Measurements from ENCODE around the gene ATRN.

GRCh38 chr20:3632311-3633004 is 161.6 kb downstream of the ATRN start:
- TF ChIP-seq, protein P1, sequence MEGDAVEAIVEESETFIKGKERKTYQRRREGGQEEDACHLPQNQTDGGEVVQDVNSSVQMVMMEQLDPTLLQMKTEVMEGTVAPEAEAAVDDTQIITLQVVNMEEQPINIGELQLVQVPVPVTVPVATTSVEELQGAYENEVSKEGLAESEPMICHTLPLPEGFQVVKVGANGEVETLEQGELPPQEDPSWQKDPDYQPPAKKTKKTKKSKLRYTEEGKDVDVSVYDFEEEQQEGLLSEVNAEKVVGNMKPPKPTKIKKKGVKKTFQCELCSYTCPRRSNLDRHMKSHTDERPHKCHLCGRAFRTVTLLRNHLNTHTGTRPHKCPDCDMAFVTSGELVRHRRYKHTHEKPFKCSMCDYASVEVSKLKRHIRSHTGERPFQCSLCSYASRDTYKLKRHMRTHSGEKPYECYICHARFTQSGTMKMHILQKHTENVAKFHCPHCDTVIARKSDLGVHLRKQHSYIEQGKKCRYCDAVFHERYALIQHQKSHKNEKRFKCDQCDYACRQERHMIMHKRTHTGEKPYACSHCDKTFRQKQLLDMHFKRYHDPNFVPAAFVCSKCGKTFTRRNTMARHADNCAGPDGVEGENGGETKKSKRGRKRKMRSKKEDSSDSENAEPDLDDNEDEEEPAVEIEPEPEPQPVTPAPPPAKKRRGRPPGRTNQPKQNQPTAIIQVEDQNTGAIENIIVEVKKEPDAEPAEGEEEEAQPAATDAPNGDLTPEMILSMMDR (IDR thresholded peaks at IDR 0.05; ENCODE audit: low read depth, low read length, missing input control): peak; percentile 37
- TF ChIP-seq SP1 (IDR thresholded peaks at IDR 0.05) (peak; percentile 70), NR2F2 (IDR thresholded peaks at IDR 0.05) (no peak), FOXA1 (IDR thresholded peaks at IDR 0.05) (peak; percentile 93), RAD21 (IDR thresholded peaks at IDR 0.05) (peak; percentile 71 to 75), YY1 (IDR thresholded peaks at IDR 0.05) (peak; percentile 48), ATF3 (IDR thresholded peaks at IDR 0.05) (peak; percentile 54), RXRA (IDR thresholded peaks at IDR 0.05) (peak; percentile 84 to 89), HNF4G (IDR thresholded peaks at IDR 0.05) (no peak), JUND (IDR thresholded peaks at IDR 0.05) (peak; percentile 82)
- TF ChIP-seq, protein P2, sequence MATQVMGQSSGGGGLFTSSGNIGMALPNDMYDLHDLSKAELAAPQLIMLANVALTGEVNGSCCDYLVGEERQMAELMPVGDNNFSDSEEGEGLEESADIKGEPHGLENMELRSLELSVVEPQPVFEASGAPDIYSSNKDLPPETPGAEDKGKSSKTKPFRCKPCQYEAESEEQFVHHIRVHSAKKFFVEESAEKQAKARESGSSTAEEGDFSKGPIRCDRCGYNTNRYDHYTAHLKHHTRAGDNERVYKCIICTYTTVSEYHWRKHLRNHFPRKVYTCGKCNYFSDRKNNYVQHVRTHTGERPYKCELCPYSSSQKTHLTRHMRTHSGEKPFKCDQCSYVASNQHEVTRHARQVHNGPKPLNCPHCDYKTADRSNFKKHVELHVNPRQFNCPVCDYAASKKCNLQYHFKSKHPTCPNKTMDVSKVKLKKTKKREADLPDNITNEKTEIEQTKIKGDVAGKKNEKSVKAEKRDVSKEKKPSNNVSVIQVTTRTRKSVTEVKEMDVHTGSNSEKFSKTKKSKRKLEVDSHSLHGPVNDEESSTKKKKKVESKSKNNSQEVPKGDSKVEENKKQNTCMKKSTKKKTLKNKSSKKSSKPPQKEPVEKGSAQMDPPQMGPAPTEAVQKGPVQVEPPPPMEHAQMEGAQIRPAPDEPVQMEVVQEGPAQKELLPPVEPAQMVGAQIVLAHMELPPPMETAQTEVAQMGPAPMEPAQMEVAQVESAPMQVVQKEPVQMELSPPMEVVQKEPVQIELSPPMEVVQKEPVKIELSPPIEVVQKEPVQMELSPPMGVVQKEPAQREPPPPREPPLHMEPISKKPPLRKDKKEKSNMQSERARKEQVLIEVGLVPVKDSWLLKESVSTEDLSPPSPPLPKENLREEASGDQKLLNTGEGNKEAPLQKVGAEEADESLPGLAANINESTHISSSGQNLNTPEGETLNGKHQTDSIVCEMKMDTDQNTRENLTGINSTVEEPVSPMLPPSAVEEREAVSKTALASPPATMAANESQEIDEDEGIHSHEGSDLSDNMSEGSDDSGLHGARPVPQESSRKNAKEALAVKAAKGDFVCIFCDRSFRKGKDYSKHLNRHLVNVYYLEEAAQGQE (IDR thresholded peaks at IDR 0.05): peak; percentile 91
- TF ChIP-seq, protein P3, sequence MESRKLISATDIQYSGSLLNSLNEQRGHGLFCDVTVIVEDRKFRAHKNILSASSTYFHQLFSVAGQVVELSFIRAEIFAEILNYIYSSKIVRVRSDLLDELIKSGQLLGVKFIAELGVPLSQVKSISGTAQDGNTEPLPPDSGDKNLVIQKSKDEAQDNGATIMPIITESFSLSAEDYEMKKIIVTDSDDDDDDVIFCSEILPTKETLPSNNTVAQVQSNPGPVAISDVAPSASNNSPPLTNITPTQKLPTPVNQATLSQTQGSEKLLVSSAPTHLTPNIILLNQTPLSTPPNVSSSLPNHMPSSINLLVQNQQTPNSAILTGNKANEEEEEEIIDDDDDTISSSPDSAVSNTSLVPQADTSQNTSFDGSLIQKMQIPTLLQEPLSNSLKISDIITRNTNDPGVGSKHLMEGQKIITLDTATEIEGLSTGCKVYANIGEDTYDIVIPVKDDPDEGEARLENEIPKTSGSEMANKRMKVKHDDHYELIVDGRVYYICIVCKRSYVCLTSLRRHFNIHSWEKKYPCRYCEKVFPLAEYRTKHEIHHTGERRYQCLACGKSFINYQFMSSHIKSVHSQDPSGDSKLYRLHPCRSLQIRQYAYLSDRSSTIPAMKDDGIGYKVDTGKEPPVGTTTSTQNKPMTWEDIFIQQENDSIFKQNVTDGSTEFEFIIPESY (IDR thresholded peaks at IDR 0.05): peak; percentile 63
- TF ChIP-seq, protein P4, sequence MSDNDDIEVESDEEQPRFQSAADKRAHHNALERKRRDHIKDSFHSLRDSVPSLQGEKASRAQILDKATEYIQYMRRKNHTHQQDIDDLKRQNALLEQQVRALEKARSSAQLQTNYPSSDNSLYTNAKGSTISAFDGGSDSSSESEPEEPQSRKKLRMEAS (IDR thresholded peaks at IDR 0.05): no peak

Measured in liver (tissue), 3 donors.